SU-DHL-6 (cell line): ENCODE results near the gene C2orf81.

Source experiments
- EZH2phosphoT487 ChIP-seq: fragments of 200-600 bp; sonication (generic), shearing (Covaris generic); conservative IDR thresholded peaks from 2 replicates; pipeline ENCODE4 v1.6.1; 2018; ENCODE audit warnings: mild to moderate bottlenecking, antibody characterized with exemption, low read length, moderate library complexity, mixed read lengths
- TF ChIP-seq, protein P1 (sequence below): fragments of 200-600 bp; sonication (generic); IDR thresholded peaks from one replicate; pipeline ENCODE4 v1.5.1; 2017; ENCODE audit warnings: antibody characterized with exemption, mild to moderate bottlenecking, low read length, moderate library complexity; ENCODE audit not compliant: insufficient read depth, poor library complexity, severe bottlenecking

GRCh38 chr2:74392449-74392743, 29.0 kb downstream of the C2orf81 start:
- TF ChIP-seq, protein P1, sequence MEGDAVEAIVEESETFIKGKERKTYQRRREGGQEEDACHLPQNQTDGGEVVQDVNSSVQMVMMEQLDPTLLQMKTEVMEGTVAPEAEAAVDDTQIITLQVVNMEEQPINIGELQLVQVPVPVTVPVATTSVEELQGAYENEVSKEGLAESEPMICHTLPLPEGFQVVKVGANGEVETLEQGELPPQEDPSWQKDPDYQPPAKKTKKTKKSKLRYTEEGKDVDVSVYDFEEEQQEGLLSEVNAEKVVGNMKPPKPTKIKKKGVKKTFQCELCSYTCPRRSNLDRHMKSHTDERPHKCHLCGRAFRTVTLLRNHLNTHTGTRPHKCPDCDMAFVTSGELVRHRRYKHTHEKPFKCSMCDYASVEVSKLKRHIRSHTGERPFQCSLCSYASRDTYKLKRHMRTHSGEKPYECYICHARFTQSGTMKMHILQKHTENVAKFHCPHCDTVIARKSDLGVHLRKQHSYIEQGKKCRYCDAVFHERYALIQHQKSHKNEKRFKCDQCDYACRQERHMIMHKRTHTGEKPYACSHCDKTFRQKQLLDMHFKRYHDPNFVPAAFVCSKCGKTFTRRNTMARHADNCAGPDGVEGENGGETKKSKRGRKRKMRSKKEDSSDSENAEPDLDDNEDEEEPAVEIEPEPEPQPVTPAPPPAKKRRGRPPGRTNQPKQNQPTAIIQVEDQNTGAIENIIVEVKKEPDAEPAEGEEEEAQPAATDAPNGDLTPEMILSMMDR = no peak
- TF ChIP-seq EZH2phosphoT487 = no peak
